GM12878 (cell line): ENCODE results near the gene KCND2. TPM values are rescaled to one million over a fixed set of nuclear protein-coding genes. Genes with fewer than 3 reads are reported as not detected.

Experiments used
- ATAC-seq: fragments of 200-7000 bp; cut with Tn5 transposase; 3 replicates; pipeline ENCODE4 v1.9.1; 2020; ENCODE audit warnings: mild to moderate bottlenecking, moderate library complexity
- BruUV-seq: library from RNA; stranded (reverse); fragments of 400-500 nt; replicated peaks from 2 replicates; lab custom pipeline; 2021; lab: Mats Ljungman, UMichigan
- CTCF ChIA-PET: fragments of 300-600 bp; sonication (Branson Sonifier 250); formaldehyde crosslinking; extraction: SDS; loops from one replicate; lab custom pipeline; 2021; ENCODE audit warnings: inconsistent platforms; lab: Yijun Ruan, JAX
- POLR2A ChIA-PET: fragments of 350-600 bp; formaldehyde crosslinking; extraction: SDS; loops from one replicate; lab custom pipeline; 2021; ENCODE audit warnings: inconsistent platforms; lab: Charles Lee
- RAD21 ChIA-PET: fragments of 300-600 bp; sonication (Branson Sonifier 250); formaldehyde crosslinking; loops from one replicate; lab custom pipeline; 2023; ENCODE audit warnings: antibody characterized with exemption; ENCODE audit not compliant: unreplicated experiment; lab: Charles Lee
- SMC1A ChIA-PET: fragments of 300-600 bp; sonication (Branson Sonifier 250); formaldehyde crosslinking; loops from one replicate; lab custom pipeline; 2023; ENCODE audit not compliant: unreplicated experiment, uncharacterized antibody; lab: Charles Lee
- DNase-seq: peaks from one replicate; pipeline ENCODE4 v3.0.0-alpha.2; 2011; ENCODE audit warnings: low read depth, low spot score
- FAIRE-seq: peaks from 3 replicates; lab custom pipeline; 2011; peaks lifted over from hg19 to GRCh38; lab: Jason Lieb, UNC
- H2AFZ ChIP-seq: 2 replicates; pipeline ENCODE4 v1.6.0; 2011; ENCODE audit warnings: low read depth, low read length, control low read depth; ENCODE audit not compliant: control insufficient read depth
- H3K27ac ChIP-seq: 2 replicates; pipeline ENCODE4 v1.5.1; 2011; ENCODE audit warnings: control low read depth; ENCODE audit not compliant: control insufficient read depth, insufficient read depth
- H3K27me3 ChIP-seq, 2 experiments: replicated peaks in 1 of 2; 2 replicates each; pipeline versions ENCODE4 v1.6.0 to v1.6.1; 2011; ENCODE audit warnings: low read length in 1 of 2; ENCODE audit not compliant: control insufficient read depth in 2 of 2, insufficient read depth in 2 of 2
- H3K36me3 ChIP-seq, 2 experiments: 2 replicates each; pipeline ENCODE4 v1.5.1; 2011; ENCODE audit warnings: low read length in 1 of 2; ENCODE audit not compliant: control insufficient read depth in 2 of 2, insufficient read depth in 2 of 2
- H3K4me1 ChIP-seq: 2 replicates; pipeline ENCODE4 v1.6.1; 2011; ENCODE audit warnings: mild to moderate bottlenecking, low read length, moderate library complexity, mixed read lengths; ENCODE audit not compliant: control insufficient read depth, insufficient read depth
- H3K4me2 ChIP-seq: 2 replicates; pipeline ENCODE4 v1.6.0; 2011; ENCODE audit warnings: control low read depth; ENCODE audit not compliant: control insufficient read depth, insufficient read depth
- H3K4me3 ChIP-seq: fragments of 200-600 bp; sonication (generic); 2 replicates; pipeline ENCODE4 v1.5.1; 2016
- H3K79me2 ChIP-seq: 2 replicates; pipeline ENCODE4 v1.6.0; 2011; ENCODE audit warnings: low read length; ENCODE audit not compliant: control insufficient read depth, insufficient read depth
- H3K9ac ChIP-seq: 2 replicates; pipeline ENCODE4 v1.8.0; 2011; ENCODE audit warnings: low read length, control low read depth, mixed read lengths; ENCODE audit not compliant: control insufficient read depth, insufficient read depth
- H3K9me3 ChIP-seq: replicated peaks from 3 replicates; pipeline ENCODE4 v1.5.1; 2011; ENCODE audit warnings: mild to moderate bottlenecking, low read length; ENCODE audit not compliant: control insufficient read depth, insufficient read depth
- H4K20me1 ChIP-seq: 2 replicates; pipeline ENCODE4 v1.6.0; 2011; ENCODE audit not compliant: control insufficient read depth, insufficient read depth
- ATF7 ChIP-seq: fragments of 450-650 bp; IDR thresholded peaks from 2 replicates; pipeline ENCODE4 v1.6.1; 2016; ENCODE audit warnings: low read depth, mild to moderate bottlenecking
- BHLHE40 ChIP-seq, 2 experiments: fragments of 450-650 bp in 1 of 2; IDR thresholded peaks; 2 replicates each; pipeline ENCODE4 v1.6.1; 2011 to 2017; ENCODE audit warnings: low read depth in 2 of 2, borderline replicate concordance in 1 of 2, improper control_type of control experiment in 1 of 2, low read length in 1 of 2, mild to moderate bottlenecking in 1 of 2
- CBFB ChIP-seq: IDR thresholded peaks from 2 replicates; pipeline ENCODE4 v1.6.1; 2016; ENCODE audit warnings: antibody characterized with exemption, low read depth
- FOXM1 ChIP-seq: IDR thresholded peaks from 2 replicates; pipeline ENCODE4 v1.6.1; 2012; ENCODE audit warnings: low read depth, mild to moderate bottlenecking, inconsistent platforms, low read length, moderate library complexity
- GABPA ChIP-seq: IDR thresholded peaks from 2 replicates; pipeline ENCODE4 v1.6.1; 2014; ENCODE audit warnings: antibody characterized with exemption, low read depth, mild to moderate bottlenecking, inconsistent platforms
- MAX ChIP-seq: IDR thresholded peaks from 2 replicates; pipeline ENCODE4 v1.6.1; 2012; ENCODE audit warnings: low read depth, low read length, improper control_type of control experiment
- MEF2B ChIP-seq: fragments of 450-650 bp; IDR thresholded peaks from 2 replicates; pipeline ENCODE4 v1.6.1; 2018; ENCODE audit warnings: mild to moderate bottlenecking, moderate library complexity; ENCODE audit not compliant: partially characterized antibody, poor library complexity, severe bottlenecking
- MTA3 ChIP-seq: IDR thresholded peaks from 2 replicates; pipeline ENCODE4 v1.6.1; 2012; ENCODE audit warnings: low read length, inconsistent platforms, borderline replicate concordance
- MXI1 ChIP-seq: fragments of 150-350 bp; IDR thresholded peaks from 2 replicates; pipeline ENCODE4 v1.6.1; 2011; ENCODE audit warnings: low read depth, mild to moderate bottlenecking, inconsistent platforms, low read length, improper control_type of control experiment
- MYC ChIP-seq: IDR thresholded peaks from 2 replicates; pipeline ENCODE4 v1.6.1; 2011; ENCODE audit warnings: mild to moderate bottlenecking, low read length, moderate library complexity, inconsistent platforms; ENCODE audit not compliant: insufficient read depth, insufficient replicate concordance, insufficient read length, severe bottlenecking
- PBX3 ChIP-seq: IDR thresholded peaks from 2 replicates; pipeline ENCODE4 v1.6.1; 2011; ENCODE audit warnings: mild to moderate bottlenecking, low read depth, low read length, moderate library complexity; ENCODE audit not compliant: insufficient replicate concordance
- RB1 ChIP-seq: fragments of 450-650 bp; formaldehyde crosslinking; IDR thresholded peaks from 2 replicates; pipeline ENCODE4 v1.6.1; 2017; ENCODE audit warnings: mild to moderate bottlenecking, borderline replicate concordance
- RBBP5 ChIP-seq: fragments of 200-600 bp; sonication (generic); conservative IDR thresholded peaks from 2 replicates; pipeline ENCODE4 v1.6.1; 2016
- RELA ChIP-seq: fragments of 450-650 bp; IDR thresholded peaks from 2 replicates; pipeline ENCODE4 v1.8.0; 2014; ENCODE audit warnings: borderline replicate concordance; ENCODE audit not compliant: partially characterized antibody
- USF1 ChIP-seq: IDR thresholded peaks from 2 replicates; pipeline ENCODE4 v1.6.1; 2011; ENCODE audit warnings: borderline replicate concordance, low read depth, mild to moderate bottlenecking, moderate library complexity, mixed read lengths, low read length; ENCODE audit not compliant: insufficient read depth; ENCODE audit errors: extremely low read length
- ZBTB40 ChIP-seq: fragments of 450-650 bp; IDR thresholded peaks from 2 replicates; pipeline ENCODE4 v1.6.1; 2016; ENCODE audit warnings: mild to moderate bottlenecking, moderate library complexity, borderline replicate concordance
- ZZZ3 ChIP-seq: IDR thresholded peaks from 2 replicates; pipeline ENCODE4 v1.6.1; 2011; ENCODE audit warnings: low read depth; ENCODE audit not compliant: control insufficient read depth, insufficient read length
- WGBS: methylation state at CpG from one replicate; pipeline ENCODE4 v1.1.6; 2016; ENCODE audit warnings: low lambda C conversion rate; ENCODE audit not compliant: insufficient replicate concordance, insufficient coverage; ENCODE audit errors: missing lambda C conversion rate; 5-methylcytosine and 5-hydroxymethylcytosine counted together
- in situ Hi-C: fragments of 300-500 bp; cut with MboI; formaldehyde crosslinking; loops from 9 replicates; pipeline ENCODE4 v1.14.3; 2018; ENCODE audit warnings: mixed read lengths
- intact Hi-C: fragments of 100-400 bp; cut with micrococcal nuclease; formaldehyde crosslinking; loops from one replicate; pipeline ENCODE4 v1.14.2; 2022; ENCODE audit not compliant: unreplicated experiment
- polyA plus RNA-seq, 11 experiments: library from polyadenylated mRNA; depleted of rRNA in 4 of 11; unstranded in 6 of 11; stranded (reverse) in 5 of 11; fragments of >200 nt; fragmentation: Nextera tagmentation in 4 of 11; fragmentation: Illumina TruSeq in 1 of 11; extraction: Ambion mirVana in 4 of 11; extraction: Trizol in 1 of 11; gene quantifications; 1 replicate in 1 of 11; 2 replicates in 10 of 11; pipeline versions ENCODE4 v1.2.1 to v1.2.3, GENCODE V29; 2011 to 2016; ENCODE audit warnings: inconsistent platforms in 2 of 11, missing spikeins in 2 of 11, low read depth in 1 of 11
- total RNA-seq, 4 experiments: library from RNA; depleted of rRNA in 3 of 4; stranded (reverse); fragments of >200 nt in 3 of 4; fragmentation: Illumina TruSeq in 1 of 4; extraction: Trizol in 1 of 4; gene quantifications; 2 replicates each; pipeline versions ENCODE4 v1.2.1 to v1.2.3, GENCODE V29; 2013 to 2021

KCND2 gene
- total and polyA plus RNA-seq, 10 of the 15 experiments (the other 5 are each of a cell fraction or from before 2014, with no cell fraction given) = 3.6 to 22.3 (median 6.3) TPM

GRCh38 chr7:120760050-120760449 is 487.1 kb downstream of the KCND2 start:
- BruUV-seq = no TSS peak
- in situ Hi-C loops (no loop called here), intact Hi-C loops (no loop called here)
- DNase-seq (peak; percentile 21), ATAC-seq (peak; percentile 92), FAIRE-seq (no peak)
- Histone ChIP-seq H3K4me2 (no peak overlapping the region), H3K9me3 (no peaks in the 10 kb centered on the region), H2AFZ (0 out of 2 replicates have a peak overlapping the region, but pooled peaks have one; percentile 15), H3K27me3 (no peaks in the 10 kb centered on the region), H4K20me1 (no peaks in the 10 kb centered on the region), H3K27ac (no peak overlapping the region), H3K4me1 (no peaks in the 10 kb centered on the region), H3K36me3 (no peaks in the 10 kb centered on the region), H3K79me2 (no peaks in the 10 kb centered on the region), H3K4me3 (no peak overlapping the region), H3K9ac (no peak overlapping the region)
- WGBS = 0% methylated on average over 2 of the region's 2 CpGs
- CTCF ChIA-PET = interaction anchor here (0.6 to 1.1 kb wide), 2 partner anchors 31 to 47 kb away, joined by 3 to 4 read pairs; no protein-coding TSS in a partner anchor
- POLR2A ChIA-PET = interaction anchor here (0.6 kb wide), 1 partner anchor 19 kb away, joined by 3 read pairs; no protein-coding TSS in a partner anchor
- RAD21 ChIA-PET = interaction anchor here (0.6 to 1.2 kb wide), 4 partner anchors 32 to 66 kb away, joined by 3 to 5 read pairs (median 3); no protein-coding TSS in a partner anchor
- SMC1A ChIA-PET = interaction anchor here (0.6 to 2.0 kb wide), 5 partner anchors 11 to 1903 kb away, joined by 3 to 13 read pairs (median 3); no protein-coding TSS in a partner anchor
- TF ChIP-seq RB1 (no peak), FOXM1 (peak; percentile 91), MXI1 (no peak), BHLHE40 (IDR thresholded peaks at IDR 0.05; ENCODE audit: borderline replicate concordance in 1 of 2, low read depth in 2 of 2, low read length in 1 of 2) (peak in 1 of 2 experiments; percentile 11; a peak in 1 of 4 replicates), MEF2B (no peak), MTA3 (0 out of 2 replicates have a peak, but pooled peaks have one; percentile 33), RELA (no peak), GABPA (peak; percentile 51; the same call in 1 of the 2 replicates), RBBP5 (no peak), MAX (no peak), CBFB (no peak), ZZZ3 (no peak), USF1 (no peak), PBX3 (no peak), MYC (no peak), ZBTB40 (no peak), ATF7 (peak; percentile 88)
